Naive thymus-derived CD4-positive, alpha-beta T cell (primary cell): ENCODE results near the gene CDH4. TPM values are rescaled to one million over a fixed set of nuclear protein-coding genes. Genes with fewer than 3 reads are reported as not detected.

ENCODE experiments used
- ATAC-seq: fragments of 150-1000 bp; cut with Tn5 transposase; 2 replicates; pipeline ENCODE4 v1.10.0; 2021; ENCODE audit warnings: mild to moderate bottlenecking, moderate library complexity
- CTCF ChIA-PET: fragments of 350-600 bp; sonication (Branson Sonifier 250); formaldehyde crosslinking; loops from one replicate; lab custom pipeline; 2021; ENCODE audit warnings: antibody characterized with exemption; lab: Charles Lee
- POLR2A ChIA-PET: fragments of 350-600 bp; sonication (Branson Sonifier 250); formaldehyde crosslinking; loops from one replicate; lab custom pipeline; 2021; ENCODE audit warnings: antibody characterized with exemption, inconsistent platforms; lab: Charles Lee
- DNase-seq, 9 donors: peaks; one replicate each; pipeline versions ENCODE4 v3.0.0 to v3.0.0-alpha.2; 2020 to 2022; ENCODE audit warnings: mixed read lengths in 1 of 9
- H3K27ac ChIP-seq: one replicate; pipeline ENCODE4 v1.7.0; 2013; ENCODE audit warnings: mild to moderate bottlenecking, low read depth, low read length, moderate library complexity
- H3K27me3 ChIP-seq, 2 donors: one replicate each; pipeline ENCODE4 v1.7.0; 2013; ENCODE audit warnings: low read length in 2 of 2, mild to moderate bottlenecking in 2 of 2, moderate library complexity in 2 of 2; ENCODE audit not compliant: control insufficient read depth in 2 of 2, insufficient read depth in 2 of 2
- H3K36me3 ChIP-seq, 3 experiments: 1 replicate in 2 of 3; 2 replicates in 1 of 3; pipeline ENCODE4 v1.7.0; 2013; ENCODE audit warnings: low read length in 3 of 3, mild to moderate bottlenecking in 3 of 3, moderate library complexity in 1 of 3; ENCODE audit not compliant: insufficient read depth in 3 of 3, control insufficient read depth in 2 of 3
- H3K4me1 ChIP-seq, 2 donors: one replicate each; pipeline ENCODE4 v1.7.0; 2013; ENCODE audit warnings: low read length in 2 of 2, mild to moderate bottlenecking in 2 of 2, moderate library complexity in 1 of 2; ENCODE audit not compliant: control insufficient read depth in 2 of 2, insufficient read depth in 2 of 2
- H3K4me3 ChIP-seq: 2 replicates; pipeline ENCODE4 v1.7.0; 2013; ENCODE audit warnings: mild to moderate bottlenecking, low read length
- H3K9me3 ChIP-seq, 3 experiments: 1 replicate in 2 of 3; 2 replicates in 1 of 3; pipeline ENCODE4 v1.7.0; 2013; ENCODE audit warnings: low read length in 3 of 3; ENCODE audit not compliant: control insufficient read depth in 2 of 3
- H3K27ac Mint-ChIP-seq, 9 donors: one replicate each; pipeline ENCODE4 v1.8.0; 2020 to 2022; ENCODE audit warnings: mixed read lengths in 9 of 9, mild to moderate bottlenecking in 8 of 9, moderate library complexity in 5 of 9, inconsistent platforms in 2 of 9
- H3K27me3 Mint-ChIP-seq, 5 donors: one replicate each; pipeline ENCODE4 v1.8.0; 2021 to 2022; ENCODE audit warnings: mixed read lengths in 5 of 5, mild to moderate bottlenecking in 1 of 5
- H3K36me3 Mint-ChIP-seq, 5 donors: one replicate each; pipeline ENCODE4 v1.8.0; 2020 to 2022; ENCODE audit warnings: mixed read lengths in 5 of 5, mild to moderate bottlenecking in 3 of 5, inconsistent platforms in 1 of 5
- H3K4me1 Mint-ChIP-seq, 7 donors: one replicate each; pipeline ENCODE4 v1.8.0; 2020 to 2022; ENCODE audit warnings: mixed read lengths in 7 of 7, mild to moderate bottlenecking in 3 of 7, inconsistent platforms in 1 of 7
- H3K4me3 Mint-ChIP-seq, 10 donors: one replicate each; pipeline ENCODE4 v1.8.0; 2020 to 2022; ENCODE audit warnings: mild to moderate bottlenecking in 10 of 10, mixed read lengths in 10 of 10, moderate library complexity in 6 of 10, inconsistent platforms in 2 of 10
- H3K9me3 Mint-ChIP-seq, 11 donors: one replicate each; pipeline ENCODE4 v1.8.0; 2020 to 2022; ENCODE audit warnings: mixed read lengths in 11 of 11, mild to moderate bottlenecking in 4 of 11, inconsistent platforms in 1 of 11, moderate library complexity in 1 of 11
- intact Hi-C, 2 donors: fragments of 100-400 bp; cut with micrococcal nuclease; formaldehyde crosslinking; loops; one replicate each; pipeline ENCODE4 v1.15.1; 2023
- polyA plus RNA-seq, 2 donors: library from polyadenylated mRNA; unstranded; fragments of 300-500 nt; fragmentation: Illumina TruSeq; gene quantifications; one replicate each; pipeline ENCODE4 v1.2.3, GENCODE V29; 2021
- total RNA-seq, 6 experiments: library from RNA in 5 of 6; stranded (reverse) in 5 of 6; gene quantifications; 1 replicate in 5 of 6; 2 replicates in 1 of 6; pipeline ENCODE4 v1.2.3 and lab custom pipeline; 2021 to 2026

Gene CDH4
- total and polyA plus RNA-seq, 7 experiments from 2014 or later = 0.05 to 0.43 (median 0.14) TPM; not detected in 1

DNA sequence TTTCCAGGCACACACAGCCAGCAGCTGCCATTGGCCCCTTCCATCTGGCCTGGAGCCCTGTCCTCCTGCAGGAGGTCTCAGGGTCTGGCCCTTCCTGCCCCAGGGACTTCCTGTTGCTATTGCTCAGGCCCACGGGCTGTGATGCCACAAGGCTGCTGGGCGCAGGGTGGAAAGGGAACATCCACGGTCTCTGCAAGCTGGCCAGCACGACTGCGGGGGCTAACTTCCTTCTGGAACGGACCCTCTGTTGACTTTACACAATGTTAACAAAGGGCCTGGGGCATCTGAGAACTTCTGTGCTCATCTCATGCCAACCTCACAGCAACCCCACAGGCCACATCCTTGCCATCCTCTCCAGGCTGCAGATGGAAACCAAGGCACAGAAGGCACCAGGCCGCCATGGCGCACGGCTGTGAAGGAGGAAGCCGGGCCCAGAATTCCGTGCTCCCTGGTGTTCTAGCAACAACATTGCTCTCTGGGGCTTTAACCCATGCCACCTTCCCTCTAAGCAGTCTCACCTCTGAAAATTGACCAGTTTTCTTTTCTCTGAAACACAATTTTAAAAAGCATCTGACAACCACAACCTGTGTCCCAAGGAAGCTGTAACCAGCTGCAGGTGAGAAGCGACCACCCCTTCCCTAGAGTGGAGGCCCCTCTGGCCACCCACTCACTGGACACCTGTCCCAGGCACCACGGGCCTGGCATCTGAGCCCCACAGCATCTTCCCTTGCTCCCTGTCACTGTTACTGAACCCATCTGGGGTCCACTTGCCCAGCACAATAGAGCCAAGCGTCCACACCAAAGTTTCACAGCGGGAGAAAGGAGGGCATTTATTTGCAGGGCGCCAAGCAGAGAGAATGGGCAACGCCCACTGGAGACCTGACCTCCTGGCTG is 261.3 kb downstream of the CDH4 start:
- no peak for ATAC-seq
- Histone ChIP-seq H3K4me3 (no peak overlapping the region), H3K9me3 (no peaks in the 10 kb centered on the region), H3K4me1 (no peaks in the 10 kb centered on the region), H3K36me3 (no peaks in the 10 kb centered on the region), H3K27ac (no peak overlapping the region), H3K27me3 (no peaks in the 10 kb centered on the region)
- Mint-ChIP-seq H3K27me3 (peaks cover 0 to 18% (median 0%) of the 10 kb centered on the region in 5 donors), H3K9me3 (peaks cover 0 to 5% (median 1%) of the 10 kb centered on the region in 11 donors), H3K36me3 (no peaks in the 10 kb centered on the region), H3K4me1 (no peaks in the 10 kb centered on the region), H3K27ac (no peak overlapping the region), H3K4me3 (no peak overlapping the region)
- intact Hi-C loops = no loop called here
- ChIA-PET CTCF (no interaction called here), POLR2A (no interaction called here)
- DNase-seq = no peak

DNA sequence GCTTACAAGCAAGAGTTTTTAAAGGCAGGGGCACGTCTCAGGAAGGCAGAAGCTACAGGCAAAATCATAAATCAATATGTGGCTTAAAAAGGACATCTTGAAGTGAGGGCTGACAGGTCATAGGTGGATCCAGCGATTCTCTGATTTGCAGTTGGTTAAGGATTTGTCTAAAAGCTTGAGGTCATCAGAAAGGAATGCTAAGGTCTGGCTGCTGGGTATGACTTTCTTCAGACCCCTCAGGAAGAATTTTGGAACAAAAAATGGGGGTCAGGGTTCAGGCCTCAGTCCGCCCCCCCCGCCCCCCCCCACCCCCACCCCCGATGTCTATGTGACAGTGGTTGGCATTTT is 261.9 kb downstream of the CDH4 start:
- Mint-ChIP-seq H3K36me3 (no peaks in the 10 kb centered on the region), H3K27ac (no peak overlapping the region)
- no peak for DNase-seq

DNA sequence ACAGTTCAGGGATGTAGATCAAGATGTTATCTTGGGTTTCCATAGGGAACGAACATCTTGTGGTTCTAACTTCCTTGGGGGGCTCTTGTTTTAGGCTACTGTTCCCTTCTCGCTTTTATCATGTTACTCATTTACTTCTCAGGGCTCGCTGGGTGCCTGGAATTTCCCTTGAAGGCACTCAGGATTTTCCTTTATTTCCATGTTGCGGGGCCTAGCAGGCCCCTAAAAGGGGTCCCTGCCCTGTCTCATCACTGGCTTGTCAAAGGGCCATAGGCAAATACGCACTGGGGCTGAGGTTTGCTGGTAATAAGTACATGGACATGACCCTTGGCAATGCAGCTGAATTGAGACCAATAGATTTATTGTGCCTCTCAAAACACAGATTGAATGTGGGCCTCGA is 262.3 kb downstream of the CDH4 start:
- Mint-ChIP-seq H3K27me3 (peaks cover 0 to 18% (median 0%) of the 10 kb centered on the region in 5 donors), H3K27ac (no peak overlapping the region), H3K9me3 (peaks cover 0 to 10% (median 3%) of the 10 kb centered on the region in 11 donors), H3K4me3 (no peak overlapping the region), H3K4me1 (no peaks in the 10 kb centered on the region), H3K36me3 (no peaks in the 10 kb centered on the region)
- ChIA-PET POLR2A (no interaction called here), CTCF (interaction anchor here (1.1 kb wide), 1 partner anchor 13 kb away, joined by 3 read pairs; no protein-coding TSS in a partner anchor)
- Histone ChIP-seq H3K4me3 (no peak overlapping the region), H3K4me1 (no peaks in the 10 kb centered on the region), H3K27ac (no peak overlapping the region), H3K27me3 (no peaks in the 10 kb centered on the region), H3K9me3 (no peaks in the 10 kb centered on the region), H3K36me3 (no peaks in the 10 kb centered on the region)
- no peak for DNase-seq
- intact Hi-C loops = no loop called here
- ATAC-seq = no peak

More for the DNA sequence above, 261.9 kb downstream of the CDH4 start:
- no peaks in the 10 kb centered on the region for H3K36me3 ChIP-seq
- no peaks in the 10 kb centered on the region for H3K27me3 ChIP-seq
- ATAC-seq = no peak
- H3K4me1 Mint-ChIP-seq = no peaks in the 10 kb centered on the region
- ChIA-PET POLR2A (no interaction called here), CTCF (interaction anchor here (1.1 kb wide), 1 partner anchor 14 kb away, joined by 3 read pairs; no protein-coding TSS in a partner anchor)
- intact Hi-C loops = no loop called here
- H3K4me3 ChIP-seq = no peak overlapping the region
- H3K4me3 Mint-ChIP-seq = no peak overlapping the region
- peaks cover 0 to 10% (median 3%) of the 10 kb centered on the region in 11 donors for H3K9me3 Mint-ChIP-seq
- H3K9me3 ChIP-seq = no peaks in the 10 kb centered on the region
- H3K27me3 Mint-ChIP-seq = peaks cover 0 to 18% (median 0%) of the 10 kb centered on the region in 5 donors
- no peaks in the 10 kb centered on the region for H3K4me1 ChIP-seq
- no peak overlapping the region for H3K27ac ChIP-seq

- Histone ChIP-seq H3K27me3 (no peaks in the 10 kb centered on the region), H3K27ac (no peak overlapping the region), H3K36me3 (no peaks in the 10 kb centered on the region), H3K4me1 (no peaks in the 10 kb centered on the region), H3K9me3 (no peaks in the 10 kb centered on the region), H3K4me3 (no peak overlapping the region)
- ATAC-seq (no peak), DNase-seq (no peak)
- POLR2A ChIA-PET = no interaction called here
- peaks cover 0 to 18% (median 0%) of the 10 kb centered on the region in 5 donors for H3K27me3 Mint-ChIP-seq
- CTCF ChIA-PET = interaction anchor here (1.1 kb wide), 1 partner anchor 13 kb away, joined by 3 read pairs; no protein-coding TSS in a partner anchor
- peaks cover 0 to 10% (median 3%) of the 10 kb centered on the region in 11 donors for H3K9me3 Mint-ChIP-seq
- H3K4me1 Mint-ChIP-seq = no peaks in the 10 kb centered on the region
- no peak overlapping the region for H3K4me3 Mint-ChIP-seq
- H3K27ac Mint-ChIP-seq = no peak overlapping the region
- no peaks in the 10 kb centered on the region for H3K36me3 Mint-ChIP-seq
- intact Hi-C loops = no loop called here
These were observed 262.9 kb downstream of the CDH4 start for GRCh38 chr20:61514805-61515505.

GRCh38 chr20:61515922-61516321 is 263.9 kb downstream of the CDH4 start:
- ChIA-PET POLR2A (no interaction called here), CTCF (no interaction called here)
- intact Hi-C loops = no loop called here

GRCh38 chr20:61516346-61517208 is 264.5 kb downstream of the CDH4 start:
- CTCF ChIA-PET = no interaction called here
- Mint-ChIP-seq H3K9me3 (peaks cover 0 to 10% (median 3%) of the 10 kb centered on the region in 11 donors), H3K27me3 (peaks cover 0 to 18% (median 0%) of the 10 kb centered on the region in 5 donors), H3K4me3 (no peak overlapping the region), H3K36me3 (no peaks in the 10 kb centered on the region), H3K27ac (peak overlapping the region in 1 of 9 donors; percentile 22), H3K4me1 (no peaks in the 10 kb centered on the region)
- no peak overlapping the region for H3K4me3 ChIP-seq
- no peaks in the 10 kb centered on the region for H3K9me3 ChIP-seq
- no peak for DNase-seq
- H3K27ac ChIP-seq = no peak overlapping the region
- no peaks in the 10 kb centered on the region for H3K27me3 ChIP-seq
- POLR2A ChIA-PET = no interaction called here
- intact Hi-C loops = no loop called here
- H3K4me1 ChIP-seq = no peaks in the 10 kb centered on the region
- H3K36me3 ChIP-seq = no peaks in the 10 kb centered on the region
- no peak for ATAC-seq

More at GRCh38 chr20:61515922-61516321, 263.9 kb downstream of the CDH4 start:
- peaks cover 0 to 10% (median 3%) of the 10 kb centered on the region in 11 donors for H3K9me3 Mint-ChIP-seq
- no peaks in the 10 kb centered on the region for H3K36me3 ChIP-seq
- H3K4me1 Mint-ChIP-seq = no peaks in the 10 kb centered on the region
- H3K27ac ChIP-seq = no peak overlapping the region
- no peak overlapping the region for H3K4me3 Mint-ChIP-seq
- no peak for DNase-seq
- no peaks in the 10 kb centered on the region for H3K9me3 ChIP-seq
- ATAC-seq = no peak
- no peaks in the 10 kb centered on the region for H3K36me3 Mint-ChIP-seq
- H3K4me1 ChIP-seq = no peaks in the 10 kb centered on the region
- H3K4me3 ChIP-seq = no peak overlapping the region
- peaks cover 0 to 18% (median 0%) of the 10 kb centered on the region in 5 donors for H3K27me3 Mint-ChIP-seq
- no peaks in the 10 kb centered on the region for H3K27me3 ChIP-seq
- no peak overlapping the region for H3K27ac Mint-ChIP-seq
